Kidney epithelial cell (primary cell): Measurements from ENCODE around the gene CD300LB. TPM values are rescaled to one million over a fixed set of nuclear protein-coding genes. Genes with fewer than 3 reads are reported as not detected.

Source experiments
- DNase-seq: peaks from one replicate; pipeline ENCODE4 v3.0.0-alpha.2; 2010; ENCODE audit warnings: low read depth
- H3K27me3 ChIP-seq: 2 replicates; pipeline ENCODE4 v1.6.0; 2011; ENCODE audit warnings: low read length; ENCODE audit not compliant: control insufficient read depth, insufficient read depth
- H3K36me3 ChIP-seq: 2 replicates; pipeline ENCODE4 v1.5.1; 2011; ENCODE audit warnings: low read length; ENCODE audit not compliant: control insufficient read depth, insufficient read depth
- H3K4me3 ChIP-seq: 2 replicates; pipeline ENCODE4 v1.5.1; 2011; ENCODE audit warnings: low read depth, mild to moderate bottlenecking, control low read depth, low read length
- CTCF ChIP-seq: IDR thresholded peaks from 2 replicates; pipeline ENCODE4 v1.5.1; 2011; ENCODE audit warnings: mild to moderate bottlenecking, moderate library complexity, low read length, control low read depth, inconsistent platforms; ENCODE audit not compliant: insufficient read depth, poor library complexity, severe bottlenecking
- total RNA-seq: library from RNA; depleted of rRNA; stranded (reverse); fragments of >200 nt; gene quantifications from 2 replicates; pipeline ENCODE4 v1.2.3, GENCODE V29; 2015

CD300LB gene
- total RNA-seq, 1 donor from 2014 or later, result not detected

GRCh38 chr17:74542727-74543383 is 11.6 kb upstream of the CD300LB start:
- TF ChIP-seq CTCF, result no peak
- no peaks in the 10 kb centered on the region for H3K27me3 ChIP-seq
- no peak overlapping the region for H3K4me3 ChIP-seq
- no peaks in the 10 kb centered on the region for H3K36me3 ChIP-seq
- no peak for DNase-seq

- no peaks in the 10 kb centered on the region for H3K27me3 ChIP-seq
- no peak overlapping the region for H3K4me3 ChIP-seq
- no peak for TF ChIP-seq CTCF
- no peaks in the 10 kb centered on the region for H3K36me3 ChIP-seq
- DNase-seq, result no peak
Measured at GRCh38 chr17:74542166-74542565, 10.9 kb upstream of the CD300LB start.

- no peak for DNase-seq
- TF ChIP-seq CTCF, result no peak
- no peaks in the 10 kb centered on the region for H3K36me3 ChIP-seq
- H3K4me3 ChIP-seq, result no peak overlapping the region
- no peaks in the 10 kb centered on the region for H3K27me3 ChIP-seq
Measured at GRCh38 chr17:74541176-74542111, 10.2 kb upstream of the CD300LB start.

- no peak for DNase-seq
- no peak overlapping the region for H3K4me3 ChIP-seq
- no peaks in the 10 kb centered on the region for H3K27me3 ChIP-seq
- TF ChIP-seq CTCF, result no peak
- no peaks in the 10 kb centered on the region for H3K36me3 ChIP-seq
Measured at GRCh38 chr17:74539281-74539820, 8.1 kb upstream of the CD300LB start.

GRCh38 chr17:74536890-74537289 is 5.6 kb upstream of the CD300LB start:
- no peaks in the 10 kb centered on the region for H3K36me3 ChIP-seq
- no peak for DNase-seq
- TF ChIP-seq CTCF, result no peak
- no peak overlapping the region for H3K4me3 ChIP-seq
- no peaks in the 10 kb centered on the region for H3K27me3 ChIP-seq
